ENCODE results near the gene AGBL1. TPM values are rescaled to one million over a fixed set of nuclear protein-coding genes. Genes with fewer than 3 reads are reported as not detected.

Gene AGBL1
- polyA plus RNA-seq, 4 donors, result 0.01 to 0.04 TPM; not detected in 2

DNA sequence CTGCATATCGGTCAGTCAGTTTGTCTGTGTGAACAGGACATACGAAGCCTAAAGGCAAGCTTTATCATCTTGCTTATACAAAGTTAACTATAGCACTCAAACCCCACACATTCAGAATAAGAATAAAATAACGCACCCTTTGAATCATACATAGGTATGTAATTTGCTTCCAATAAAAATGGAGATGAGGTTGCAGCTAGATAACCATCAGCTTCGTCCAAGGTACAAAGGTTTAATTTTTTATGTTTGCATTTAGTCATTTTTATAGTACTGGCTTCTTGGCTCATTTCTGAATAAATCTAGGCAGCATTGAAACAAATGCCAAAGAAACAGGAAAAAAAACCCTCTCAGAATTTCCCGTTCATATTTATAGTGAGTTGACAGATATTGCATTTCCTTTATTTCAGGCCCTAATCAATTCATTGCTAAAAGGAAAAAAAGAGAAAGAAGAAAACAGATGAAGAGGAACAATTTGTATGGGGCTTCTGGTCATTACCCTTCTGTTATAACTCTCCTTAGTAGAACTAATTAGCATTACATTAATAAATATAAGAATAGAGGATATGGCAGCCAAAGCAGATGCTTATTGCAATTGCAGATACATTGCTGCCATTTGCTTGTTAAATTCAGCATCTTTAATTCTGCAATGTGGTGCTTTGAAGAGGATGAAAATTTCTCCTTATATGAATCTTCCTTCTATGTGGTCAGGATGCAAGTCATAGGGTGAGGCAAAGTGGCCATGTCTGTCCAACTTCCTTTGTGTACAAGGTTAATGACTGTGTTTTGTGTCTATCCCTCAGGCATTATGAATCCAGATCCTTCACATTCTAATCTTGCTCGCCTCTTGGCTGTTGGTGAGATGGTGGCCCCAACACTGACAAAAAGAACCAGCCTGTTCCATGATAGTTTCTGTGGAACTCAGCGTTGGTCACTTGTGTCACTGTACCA, 550.0 kb downstream of the AGBL1 start:
- Histone ChIP-seq H3K36me3 (ENCODE audit: control insufficient read depth in 3 of 3, insufficient read depth in 2 of 3, low read depth in 1 of 3, low read length in 3 of 3) (no peaks in the 10 kb centered on the region), H3K27me3 (ENCODE audit: control insufficient read depth in 3 of 3, insufficient read depth in 3 of 3, low read length in 3 of 3) (no peaks in the 10 kb centered on the region), H3K4me3 (ENCODE audit: low read depth in 1 of 3, low read length in 3 of 3) (no peak overlapping the region), H3K9me3 (ENCODE audit: control insufficient read depth in 2 of 2, insufficient read depth in 1 of 2, low read depth in 1 of 2, low read length in 1 of 2) (no peaks in the 10 kb centered on the region), H3K27ac (ENCODE audit: low read depth in 1 of 3, low read length in 2 of 3) (peak overlapping the region in 1 of 3 donors; percentile 42), H3K4me1 (ENCODE audit: control insufficient read depth in 3 of 3, insufficient read depth in 2 of 3, low read depth in 1 of 3, low read length in 2 of 3) (peaks cover 4 to 5% (median 4%) of the 10 kb centered on the region in 3 donors)
- 39 to 61% (median 49%) methylated on average over 7 of the region's 7 CpGs for WGBS, 3 donors
- FAIRE-seq, result peak; percentile 47
- DNase-seq, result peak; percentile 31 to 83

DNA sequence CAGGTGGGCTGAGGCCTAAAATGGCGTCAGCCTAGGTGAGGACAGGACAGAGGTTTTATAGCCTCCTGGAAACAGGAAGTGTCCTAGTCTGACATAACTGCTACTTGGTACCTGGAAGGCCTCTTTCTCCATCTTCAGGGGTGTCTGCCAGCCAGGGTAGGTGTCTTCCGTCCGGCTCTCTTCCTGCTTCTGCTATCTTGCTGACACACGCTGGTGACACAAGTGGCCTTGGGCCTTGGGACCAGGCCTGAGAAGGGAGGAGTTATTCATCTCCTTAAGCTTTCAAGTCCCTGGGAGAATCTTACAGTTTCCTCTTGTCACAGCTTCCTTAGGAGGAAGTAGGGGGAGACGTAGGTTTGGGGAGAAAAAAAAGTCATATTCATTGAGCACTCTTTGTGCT, 551.3 kb downstream of the AGBL1 start:
- Histone ChIP-seq H3K27ac (ENCODE audit: low read depth in 1 of 3, low read length in 2 of 3) (peak overlapping the region in 1 of 3 donors; percentile 24), H3K9me3 (ENCODE audit: control insufficient read depth in 2 of 2, insufficient read depth in 1 of 2, low read depth in 1 of 2, low read length in 1 of 2) (no peaks in the 10 kb centered on the region), H3K4me3 (ENCODE audit: low read depth in 1 of 3, low read length in 3 of 3) (no peak overlapping the region), H3K4me1 (ENCODE audit: control insufficient read depth in 3 of 3, insufficient read depth in 2 of 3, low read depth in 1 of 3, low read length in 2 of 3) (peaks cover 4 to 12% (median 4%) of the 10 kb centered on the region in 3 donors), H3K27me3 (ENCODE audit: control insufficient read depth in 3 of 3, insufficient read depth in 3 of 3, low read length in 3 of 3) (no peaks in the 10 kb centered on the region), H3K36me3 (ENCODE audit: control insufficient read depth in 3 of 3, insufficient read depth in 2 of 3, low read depth in 1 of 3, low read length in 3 of 3) (no peaks in the 10 kb centered on the region)
- WGBS, 3 donors, result 51 to 78% (median 65%) methylated on average over 5 of the region's 5 CpGs
- peak in 1 of 2 donors; percentile 45 for DNase-seq
- no peak for FAIRE-seq

DNA sequence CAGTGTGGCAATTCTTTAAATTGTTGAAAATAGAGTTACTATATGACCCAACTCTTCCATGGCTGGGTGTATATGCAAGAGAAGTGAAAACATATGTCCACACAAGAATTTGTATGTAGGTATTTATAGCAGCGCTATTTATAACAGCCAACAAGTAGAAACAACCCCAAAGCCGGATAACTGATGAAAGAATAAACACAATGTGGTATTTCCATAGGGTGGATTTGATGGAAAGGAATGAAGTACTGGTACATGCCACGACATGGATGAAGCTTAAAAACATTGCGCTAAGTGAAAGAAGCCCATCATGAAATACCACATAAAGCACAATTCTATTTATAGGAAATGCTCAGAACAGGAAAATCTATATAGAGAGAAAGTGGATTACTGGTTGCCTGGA, 554.5 kb downstream of the AGBL1 start:
- H3K4me1 ChIP-seq (ENCODE audit: control insufficient read depth in 3 of 3, insufficient read depth in 2 of 3, low read depth in 1 of 3, low read length in 2 of 3), result peaks cover 4 to 12% (median 4%) of the 10 kb centered on the region in 3 donors
- no peaks in the 10 kb centered on the region for H3K36me3 ChIP-seq (ENCODE audit: control insufficient read depth in 3 of 3, insufficient read depth in 2 of 3, low read depth in 1 of 3, low read length in 3 of 3)
- no peaks in the 10 kb centered on the region for H3K9me3 ChIP-seq (ENCODE audit: control insufficient read depth in 2 of 2, insufficient read depth in 1 of 2, low read depth in 1 of 2, low read length in 1 of 2)
- DNase-seq (no peak), FAIRE-seq (no peak)
- no peak overlapping the region for H3K4me3 ChIP-seq (ENCODE audit: low read depth in 1 of 3, low read length in 3 of 3)
- no peak overlapping the region for H3K27ac ChIP-seq (ENCODE audit: low read depth in 1 of 3, low read length in 2 of 3)
- no peaks in the 10 kb centered on the region for H3K27me3 ChIP-seq (ENCODE audit: control insufficient read depth in 3 of 3, insufficient read depth in 3 of 3, low read length in 3 of 3)
- 82 to 97% (median 88%) methylated on average over 4 of the region's 4 CpGs for WGBS, 3 donors

DNA sequence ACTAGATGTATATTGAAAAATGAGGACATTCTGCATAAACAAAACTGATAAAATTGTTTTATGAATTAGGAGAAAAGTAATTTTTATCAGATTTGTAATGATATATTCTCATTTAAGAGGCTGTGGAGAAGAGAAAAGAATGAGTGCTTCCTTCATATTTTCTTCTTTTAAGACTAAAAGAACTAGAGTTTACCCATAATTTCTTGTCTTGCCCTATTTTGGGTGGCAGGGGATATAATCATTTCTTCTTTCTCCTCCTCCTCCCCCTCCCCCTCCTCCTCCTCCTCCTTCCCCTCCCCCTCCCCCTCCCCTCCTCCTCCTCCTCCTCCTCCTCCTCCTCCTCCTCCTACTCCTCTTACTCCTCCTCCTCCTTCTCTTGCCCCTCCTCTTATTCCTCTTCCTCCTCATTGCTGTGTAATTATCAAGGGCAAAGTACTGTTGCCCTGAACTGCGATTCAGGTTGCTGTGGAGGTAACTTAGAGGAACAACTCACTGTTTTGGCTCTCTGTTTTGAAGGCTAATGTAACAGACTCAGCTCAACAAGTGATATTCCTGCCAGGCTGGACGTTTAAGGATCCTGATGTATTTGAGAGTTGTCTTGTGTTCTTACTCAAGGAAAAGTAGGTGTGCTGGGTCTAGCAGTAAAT, 555.4 kb downstream of the AGBL1 start:
- peaks cover 2 to 7% (median 4%) of the 10 kb centered on the region in 3 donors for H3K4me1 ChIP-seq (ENCODE audit: control insufficient read depth in 3 of 3, insufficient read depth in 2 of 3, low read depth in 1 of 3, low read length in 2 of 3)
- H3K27me3 ChIP-seq (ENCODE audit: control insufficient read depth in 3 of 3, insufficient read depth in 3 of 3, low read length in 3 of 3), result no peaks in the 10 kb centered on the region
- 17 to 46% (median 26%) methylated on average over 2 of the region's 2 CpGs for WGBS, 3 donors
- peak overlapping the region in 1 of 3 donors; percentile 3 for H3K27ac ChIP-seq (ENCODE audit: low read depth in 1 of 3, low read length in 2 of 3)
- H3K4me3 ChIP-seq (ENCODE audit: low read depth in 1 of 3, low read length in 3 of 3), result no peak overlapping the region
- H3K36me3 ChIP-seq (ENCODE audit: control insufficient read depth in 3 of 3, insufficient read depth in 2 of 3, low read depth in 1 of 3, low read length in 3 of 3), result no peaks in the 10 kb centered on the region
- no peaks in the 10 kb centered on the region for H3K9me3 ChIP-seq (ENCODE audit: control insufficient read depth in 2 of 2, insufficient read depth in 1 of 2, low read depth in 1 of 2, low read length in 1 of 2)
- DNase-seq (peak; percentile 40 to 81), FAIRE-seq (no peak)

DNA sequence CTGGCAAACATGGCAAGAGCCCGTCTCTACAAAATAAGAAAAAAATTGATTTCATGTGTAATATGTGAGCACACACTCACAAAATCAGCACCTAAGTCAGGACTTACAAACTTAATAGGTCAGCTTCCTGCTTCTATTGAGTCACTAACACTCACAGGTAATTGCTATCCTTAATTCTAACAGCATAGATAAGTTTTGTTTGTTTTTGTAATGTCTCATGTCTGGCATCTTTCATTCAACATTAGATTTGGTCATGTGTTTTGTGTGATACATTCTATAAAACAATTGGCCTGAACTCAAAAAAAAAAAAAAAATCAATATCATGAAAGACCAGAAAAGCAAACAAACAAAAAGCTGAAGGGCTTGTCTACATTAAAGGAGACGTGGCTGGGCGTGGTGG, 564.7 kb downstream of the AGBL1 start:
- DNase-seq (peak in 1 of 2 donors; percentile 48), FAIRE-seq (no peak)
- H3K4me3 ChIP-seq (ENCODE audit: low read depth in 1 of 3, low read length in 3 of 3), result no peak overlapping the region
- no peaks in the 10 kb centered on the region for H3K4me1 ChIP-seq (ENCODE audit: control insufficient read depth in 3 of 3, insufficient read depth in 2 of 3, low read depth in 1 of 3, low read length in 2 of 3)
- 20 to 52% (median 38%) methylated on average over 3 of the region's 3 CpGs for WGBS, 3 donors
- no peaks in the 10 kb centered on the region for H3K27me3 ChIP-seq (ENCODE audit: control insufficient read depth in 3 of 3, insufficient read depth in 3 of 3, low read length in 3 of 3)
- no peaks in the 10 kb centered on the region for H3K36me3 ChIP-seq (ENCODE audit: control insufficient read depth in 3 of 3, insufficient read depth in 2 of 3, low read depth in 1 of 3, low read length in 3 of 3)
- no peaks in the 10 kb centered on the region for H3K9me3 ChIP-seq (ENCODE audit: control insufficient read depth in 2 of 2, insufficient read depth in 1 of 2, low read depth in 1 of 2, low read length in 1 of 2)
- H3K27ac ChIP-seq (ENCODE audit: low read depth in 1 of 3, low read length in 2 of 3), result no peak overlapping the region

DNA sequence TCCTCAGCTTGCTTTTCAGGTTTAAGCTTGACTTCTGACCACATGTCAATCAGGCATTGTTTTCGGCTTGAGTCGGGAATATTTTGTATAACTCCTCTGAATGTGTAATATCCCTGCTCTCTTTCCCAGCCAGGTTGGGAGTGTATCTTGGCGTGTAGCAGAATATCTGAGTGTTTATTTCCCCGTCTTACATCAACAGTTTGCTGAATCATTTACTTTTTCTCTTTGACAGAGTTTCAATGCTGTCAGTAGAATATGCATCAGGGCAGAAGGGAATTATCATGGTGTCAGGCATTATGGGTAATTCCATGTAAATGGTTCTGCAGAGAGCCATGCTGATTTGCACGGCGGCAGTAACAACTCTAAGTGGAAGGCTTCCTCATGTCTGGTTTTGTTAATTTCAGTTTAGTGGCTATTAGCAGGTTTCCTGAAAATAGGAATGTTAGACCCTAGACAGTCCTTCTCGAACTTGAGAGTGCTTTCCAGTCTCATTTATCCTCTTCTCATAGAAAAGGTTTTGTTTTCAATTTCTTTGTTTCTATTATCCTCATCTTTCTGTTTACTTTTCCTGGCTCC, 566.3 kb downstream of the AGBL1 start:
- Histone ChIP-seq H3K4me3 (ENCODE audit: low read depth in 1 of 3, low read length in 3 of 3) (no peak overlapping the region), H3K27ac (ENCODE audit: low read depth in 1 of 3, low read length in 2 of 3) (no peak overlapping the region), H3K27me3 (ENCODE audit: control insufficient read depth in 3 of 3, insufficient read depth in 3 of 3, low read length in 3 of 3) (no peaks in the 10 kb centered on the region), H3K4me1 (ENCODE audit: control insufficient read depth in 3 of 3, insufficient read depth in 2 of 3, low read depth in 1 of 3, low read length in 2 of 3) (no peaks in the 10 kb centered on the region), H3K9me3 (ENCODE audit: control insufficient read depth in 2 of 2, insufficient read depth in 1 of 2, low read depth in 1 of 2, low read length in 1 of 2) (no peaks in the 10 kb centered on the region), H3K36me3 (ENCODE audit: control insufficient read depth in 3 of 3, insufficient read depth in 2 of 3, low read depth in 1 of 3, low read length in 3 of 3) (no peaks in the 10 kb centered on the region)
- WGBS, 3 donors, result 58 to 81% (median 75%) methylated on average over 7 of the region's 7 CpGs
- no peak for DNase-seq
- no peak for FAIRE-seq

DNA sequence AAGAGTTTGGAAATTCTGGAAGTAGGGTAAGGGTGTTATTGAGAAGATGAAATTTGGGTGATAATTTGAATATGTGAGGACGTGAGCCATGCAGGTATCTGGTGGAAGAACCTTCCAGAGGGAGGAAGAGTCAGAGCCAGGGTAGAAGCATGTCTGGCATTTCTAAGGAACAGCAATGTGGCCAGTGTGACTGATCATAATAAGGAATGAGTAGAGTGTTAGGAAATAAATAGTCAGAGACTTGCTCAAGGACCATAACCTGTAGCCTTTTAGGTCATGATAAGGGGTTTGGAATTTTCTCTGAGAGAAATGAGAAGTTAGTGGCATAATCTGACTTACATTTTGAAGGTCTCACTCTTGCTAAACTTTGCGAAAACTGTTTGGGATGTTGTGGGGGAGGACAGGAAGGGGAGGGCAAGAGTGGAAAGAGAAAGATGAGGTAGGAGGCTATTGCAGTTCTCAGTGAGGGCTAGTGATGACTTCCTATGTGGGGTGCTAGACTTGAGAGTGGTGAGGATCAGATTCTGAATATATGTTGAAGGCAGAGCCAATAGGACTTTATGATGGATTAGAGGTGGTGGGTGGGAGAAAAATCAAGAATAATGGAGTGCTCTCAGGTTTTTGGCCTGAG, 568.3 kb downstream of the AGBL1 start:
- no peaks in the 10 kb centered on the region for H3K36me3 ChIP-seq (ENCODE audit: control insufficient read depth in 3 of 3, insufficient read depth in 2 of 3, low read depth in 1 of 3, low read length in 3 of 3)
- no peak overlapping the region for H3K4me3 ChIP-seq (ENCODE audit: low read depth in 1 of 3, low read length in 3 of 3)
- FAIRE-seq, result no peak
- no peaks in the 10 kb centered on the region for H3K4me1 ChIP-seq (ENCODE audit: control insufficient read depth in 3 of 3, insufficient read depth in 2 of 3, low read depth in 1 of 3, low read length in 2 of 3)
- 87 to 90% (median 87%) methylated on average over 2 of the region's 2 CpGs for WGBS, 3 donors
- H3K9me3 ChIP-seq (ENCODE audit: control insufficient read depth in 2 of 2, insufficient read depth in 1 of 2, low read depth in 1 of 2, low read length in 1 of 2), result no peaks in the 10 kb centered on the region
- H3K27me3 ChIP-seq (ENCODE audit: control insufficient read depth in 3 of 3, insufficient read depth in 3 of 3, low read length in 3 of 3), result no peaks in the 10 kb centered on the region
- no peak overlapping the region for H3K27ac ChIP-seq (ENCODE audit: low read depth in 1 of 3, low read length in 2 of 3)
- no peak for DNase-seq

DNA sequence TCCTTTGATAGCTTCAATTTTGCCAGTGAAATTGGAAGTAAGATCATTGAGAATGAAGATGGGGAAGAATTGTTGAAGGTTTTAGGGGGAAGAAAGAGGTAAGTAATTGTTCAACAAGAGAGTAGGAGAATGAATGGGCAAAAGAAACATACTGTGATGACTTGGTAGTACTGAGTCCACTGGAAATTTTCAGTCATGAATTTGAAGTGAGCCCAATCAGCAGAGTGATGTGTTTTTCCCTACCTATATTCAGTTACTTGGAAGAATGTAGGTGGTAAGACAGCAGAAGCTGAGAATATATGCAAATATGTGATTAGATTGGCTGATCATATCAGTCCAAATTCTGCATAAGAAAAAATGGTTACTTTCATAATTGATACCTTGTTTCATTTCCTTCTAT, 569.6 kb downstream of the AGBL1 start:
- Histone ChIP-seq H3K4me3 (ENCODE audit: low read depth in 1 of 3, low read length in 3 of 3) (no peak overlapping the region), H3K36me3 (ENCODE audit: control insufficient read depth in 3 of 3, insufficient read depth in 2 of 3, low read depth in 1 of 3, low read length in 3 of 3) (no peaks in the 10 kb centered on the region), H3K27me3 (ENCODE audit: control insufficient read depth in 3 of 3, insufficient read depth in 3 of 3, low read length in 3 of 3) (no peaks in the 10 kb centered on the region), H3K27ac (ENCODE audit: low read depth in 1 of 3, low read length in 2 of 3) (no peak overlapping the region), H3K9me3 (ENCODE audit: control insufficient read depth in 2 of 2, insufficient read depth in 1 of 2, low read depth in 1 of 2, low read length in 1 of 2) (no peaks in the 10 kb centered on the region), H3K4me1 (ENCODE audit: control insufficient read depth in 3 of 3, insufficient read depth in 2 of 3, low read depth in 1 of 3, low read length in 2 of 3) (no peaks in the 10 kb centered on the region)
- FAIRE-seq (no peak), DNase-seq (no peak)
